ENCODE measurements around the gene MAGI1. TPM values are rescaled to one million over a fixed set of nuclear protein-coding genes. Genes with fewer than 3 reads are reported as not detected.

MAGI1 gene
- total RNA-seq, 2 experiments from 2014 or later, result 0.18 to 0.25 TPM

DNA sequence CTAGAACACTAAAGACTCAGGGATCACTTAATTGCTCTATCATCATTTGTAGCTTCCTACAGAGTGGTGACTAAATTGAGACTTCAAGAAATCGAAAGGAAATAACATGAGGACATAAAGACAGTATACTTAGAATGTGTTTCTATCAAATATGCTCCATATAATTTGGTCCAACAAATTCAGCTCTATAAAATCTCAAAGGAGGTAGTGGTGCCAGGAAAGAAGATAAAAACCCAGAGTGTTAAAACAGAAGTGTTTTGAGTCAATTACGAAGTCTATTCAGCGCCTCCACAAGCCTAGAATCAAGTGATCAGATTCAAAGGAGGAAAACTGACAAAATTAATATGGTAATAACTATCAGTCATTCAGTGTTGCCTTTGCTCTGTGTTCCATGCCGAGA lies 22.9 kb downstream of the MAGI1 start:
- no peak for DNase-seq
- no peaks in the 10 kb centered on the region for H3K36me3 Mint-ChIP-seq (ENCODE audit: low read depth)
- H3K27ac Mint-ChIP-seq, result no peak overlapping the region
- H3K4me3 Mint-ChIP-seq, result no peak overlapping the region
- H3K4me1 Mint-ChIP-seq, result no peaks in the 10 kb centered on the region
- CTCF ChIA-PET, result no interaction called here
- H3K9me3 Mint-ChIP-seq, result no peaks in the 10 kb centered on the region
- H3K27me3 Mint-ChIP-seq, result no peaks in the 10 kb centered on the region
- POLR2A ChIA-PET, result no interaction called here

DNA sequence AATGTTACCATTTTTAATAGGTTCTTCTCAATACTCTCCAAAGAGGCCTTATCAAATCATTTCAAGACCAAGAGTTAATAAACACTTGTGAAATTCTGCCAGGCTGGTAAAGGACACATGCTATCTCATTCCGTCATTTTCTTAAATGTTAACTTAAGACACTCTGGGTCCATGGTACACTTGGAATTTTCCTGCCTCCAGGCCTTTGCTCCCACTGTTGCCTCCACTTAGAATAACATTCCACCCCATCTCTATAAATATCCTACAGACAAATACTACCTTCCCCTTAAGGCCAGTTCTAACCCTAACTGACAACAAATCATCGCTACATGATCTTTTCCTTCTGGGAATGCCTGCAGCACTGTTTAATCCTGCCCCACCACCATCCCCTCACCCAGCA lies 24.1 kb downstream of the MAGI1 start:
- no peaks in the 10 kb centered on the region for H3K27me3 Mint-ChIP-seq
- H3K27ac Mint-ChIP-seq, result no peak overlapping the region
- DNase-seq, result no peak
- no peaks in the 10 kb centered on the region for H3K4me1 Mint-ChIP-seq
- POLR2A ChIA-PET, result no interaction called here
- H3K9me3 Mint-ChIP-seq, result no peaks in the 10 kb centered on the region
- CTCF ChIA-PET, result no interaction called here
- H3K36me3 Mint-ChIP-seq (ENCODE audit: low read depth), result no peaks in the 10 kb centered on the region
- no peak overlapping the region for H3K4me3 Mint-ChIP-seq

DNA sequence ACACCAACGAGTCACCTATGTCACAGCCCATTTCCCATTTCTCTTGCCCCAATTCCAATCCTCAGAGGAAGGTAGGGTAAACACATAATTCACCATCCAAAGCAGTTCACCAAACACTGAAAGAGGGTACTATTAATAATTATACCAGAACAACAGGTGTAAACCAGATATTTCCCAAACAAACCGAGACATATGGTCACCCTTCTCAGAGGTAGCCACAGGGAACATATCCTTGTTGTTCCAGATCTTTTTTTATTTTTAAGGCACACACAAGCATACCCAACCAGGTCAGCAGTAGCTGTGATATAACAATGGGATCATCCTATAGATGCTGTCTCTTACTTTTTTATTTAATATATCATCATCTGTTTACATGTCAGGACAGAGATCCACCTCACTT lies 24.7 kb downstream of the MAGI1 start:
- Mint-ChIP-seq H3K9me3 (no peaks in the 10 kb centered on the region), H3K4me3 (no peak overlapping the region), H3K4me1 (no peaks in the 10 kb centered on the region), H3K36me3 (ENCODE audit: low read depth) (no peaks in the 10 kb centered on the region), H3K27ac (no peak overlapping the region), H3K27me3 (no peaks in the 10 kb centered on the region)
- ChIA-PET POLR2A (no interaction called here), CTCF (no interaction called here)
- no peak for DNase-seq

DNA sequence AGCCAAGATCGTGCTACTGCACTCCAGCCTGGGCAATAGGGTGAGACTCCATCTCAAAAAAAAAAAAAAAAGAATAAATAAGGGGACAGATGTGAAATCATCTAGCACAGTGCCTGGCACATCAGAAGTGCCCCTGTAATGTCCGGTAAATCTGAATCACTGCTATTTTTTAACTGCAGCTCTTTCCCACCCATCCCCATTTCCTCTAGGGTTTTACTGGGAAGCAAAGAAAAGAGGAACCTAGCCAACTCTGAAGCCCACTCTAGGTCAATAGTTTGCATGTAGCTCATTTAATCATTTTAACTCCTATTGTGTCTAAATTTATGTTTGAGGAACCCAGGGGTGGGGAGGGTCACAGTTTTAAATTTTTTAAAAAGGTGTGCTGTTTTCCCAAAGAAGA lies 26.0 kb downstream of the MAGI1 start:
- no peak overlapping the region for H3K4me3 Mint-ChIP-seq
- H3K9me3 Mint-ChIP-seq, result no peaks in the 10 kb centered on the region
- ChIA-PET CTCF (no interaction called here), POLR2A (no interaction called here)
- H3K27me3 Mint-ChIP-seq, result no peaks in the 10 kb centered on the region
- no peaks in the 10 kb centered on the region for H3K36me3 Mint-ChIP-seq (ENCODE audit: low read depth)
- H3K27ac Mint-ChIP-seq, result no peak overlapping the region
- no peaks in the 10 kb centered on the region for H3K4me1 Mint-ChIP-seq
- DNase-seq, result no peak

DNA sequence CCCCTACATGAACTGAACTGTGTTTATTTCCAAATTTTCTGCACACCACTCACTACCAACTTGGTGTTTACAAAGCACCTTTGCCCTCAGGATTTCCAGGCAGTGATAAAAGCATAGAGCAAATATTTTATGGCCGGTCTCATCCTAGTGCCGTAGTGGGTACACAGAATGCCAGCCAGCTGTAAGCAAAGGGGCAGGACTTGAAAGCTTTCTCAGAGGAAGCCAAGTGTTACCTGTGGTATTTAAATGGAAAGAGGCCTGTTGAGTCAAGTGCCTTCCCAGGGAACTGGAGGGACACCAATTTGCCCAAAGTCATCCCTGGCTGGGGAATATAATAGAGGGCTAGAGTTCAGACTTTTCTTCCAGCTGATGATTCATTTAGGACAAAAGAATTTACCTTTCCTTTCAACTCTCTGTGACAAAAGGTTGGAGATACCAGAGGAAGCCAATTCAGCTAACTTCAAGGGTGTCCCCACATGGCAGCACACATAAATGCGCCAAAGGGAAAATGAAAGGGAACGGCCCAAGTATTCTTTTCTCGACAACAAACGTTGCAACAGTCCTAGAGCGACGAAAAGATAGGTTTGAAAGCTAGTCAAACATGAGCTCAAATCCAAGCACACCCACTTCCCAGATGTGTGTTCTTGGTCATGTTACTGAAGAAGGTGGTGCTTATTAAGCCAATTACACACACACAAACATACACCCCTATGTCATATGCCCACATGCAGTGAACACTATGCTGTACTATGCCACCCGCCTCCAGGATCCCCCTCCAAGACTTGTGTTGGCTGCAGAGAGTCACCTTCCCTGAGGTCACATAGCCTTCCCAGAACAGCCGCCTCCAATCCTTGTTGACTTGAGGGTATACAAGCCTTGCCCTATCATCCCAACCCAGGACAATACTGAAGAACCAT lies 27.7 kb downstream of the MAGI1 start:
- POLR2A ChIA-PET, result no interaction called here
- H3K36me3 Mint-ChIP-seq (ENCODE audit: low read depth), result no peaks in the 10 kb centered on the region
- no peaks in the 10 kb centered on the region for H3K9me3 Mint-ChIP-seq
- H3K27ac Mint-ChIP-seq, result no peak overlapping the region
- no peaks in the 10 kb centered on the region for H3K4me1 Mint-ChIP-seq
- H3K27me3 Mint-ChIP-seq, result no peaks in the 10 kb centered on the region
- CTCF ChIA-PET, result no interaction called here
- H3K4me3 Mint-ChIP-seq, result no peak overlapping the region
- no peak for DNase-seq

DNA sequence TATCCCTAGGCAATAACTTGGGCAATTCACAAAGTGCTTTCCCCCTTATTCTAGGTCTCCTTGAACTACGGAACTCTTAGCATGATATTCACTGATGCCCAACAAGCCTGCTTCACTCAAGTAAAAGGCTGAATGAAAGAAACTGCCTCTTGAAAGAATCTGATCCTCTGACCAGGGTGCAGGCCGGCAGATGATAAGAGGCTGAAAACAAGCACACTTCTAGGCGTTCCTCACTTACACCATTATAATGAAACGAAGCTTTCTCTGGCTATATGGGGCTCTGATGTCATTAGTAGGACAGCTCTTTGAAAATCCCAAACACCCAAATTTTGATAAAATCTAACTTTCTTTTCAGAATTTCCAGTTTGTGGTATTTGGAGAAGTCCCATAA lies 28.4 kb downstream of the MAGI1 start:
- no peaks in the 10 kb centered on the region for H3K9me3 Mint-ChIP-seq
- ChIA-PET CTCF (no interaction called here), POLR2A (no interaction called here)
- H3K4me1 Mint-ChIP-seq, result no peaks in the 10 kb centered on the region
- H3K4me3 Mint-ChIP-seq, result no peak overlapping the region
- no peaks in the 10 kb centered on the region for H3K36me3 Mint-ChIP-seq (ENCODE audit: low read depth)
- H3K27me3 Mint-ChIP-seq, result no peaks in the 10 kb centered on the region
- no peak for DNase-seq
- no peak overlapping the region for H3K27ac Mint-ChIP-seq

DNA sequence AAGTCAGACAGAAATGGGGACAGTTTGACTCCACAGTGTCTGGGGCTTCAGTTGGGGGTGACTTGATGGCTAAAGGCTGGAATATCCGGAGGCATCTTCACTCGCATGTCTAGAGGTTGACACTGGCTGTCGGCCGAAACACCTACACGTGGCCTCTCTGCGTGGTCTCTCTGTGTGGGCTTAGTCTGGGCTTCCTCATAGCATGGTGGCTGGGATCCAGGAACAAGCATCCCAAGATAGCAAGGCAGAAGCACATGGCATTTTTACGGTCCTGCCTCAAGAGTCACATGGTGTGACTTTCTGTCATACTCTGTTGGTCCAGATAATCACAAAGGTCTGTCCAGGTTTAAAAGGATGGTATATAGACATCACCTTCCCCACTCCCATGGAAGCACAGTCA lies 34.5 kb downstream of the MAGI1 start:
- ChIA-PET POLR2A (no interaction called here), CTCF (no interaction called here)
- Mint-ChIP-seq H3K36me3 (ENCODE audit: low read depth) (no peaks in the 10 kb centered on the region), H3K4me3 (no peak overlapping the region), H3K4me1 (no peaks in the 10 kb centered on the region), H3K27me3 (no peaks in the 10 kb centered on the region), H3K27ac (no peak overlapping the region), H3K9me3 (no peaks in the 10 kb centered on the region)
- no peak for DNase-seq

DNA sequence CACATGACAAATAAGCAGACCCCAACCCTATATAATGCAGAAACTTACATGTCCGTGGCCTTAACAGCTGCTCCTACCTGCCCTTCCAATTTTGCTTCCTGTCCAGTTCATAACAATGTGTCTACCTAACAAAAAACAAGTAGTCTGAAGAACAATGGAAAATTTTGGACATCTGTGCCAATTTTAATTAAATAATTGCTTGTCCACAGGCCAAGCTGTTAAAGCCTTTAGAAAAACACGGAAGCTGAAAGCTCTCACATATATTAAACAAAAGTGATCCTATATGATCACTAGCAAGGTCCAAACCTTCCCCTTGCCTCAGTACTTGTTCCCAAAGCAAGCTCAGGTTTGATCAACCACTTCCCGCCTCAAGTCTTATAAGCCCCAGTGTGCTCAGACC lies 37.1 kb downstream of the MAGI1 start:
- CTCF ChIA-PET, result no interaction called here
- Mint-ChIP-seq H3K27me3 (no peaks in the 10 kb centered on the region), H3K36me3 (ENCODE audit: low read depth) (no peaks in the 10 kb centered on the region), H3K4me1 (no peaks in the 10 kb centered on the region), H3K9me3 (no peaks in the 10 kb centered on the region), H3K4me3 (no peak overlapping the region), H3K27ac (no peak overlapping the region)
- POLR2A ChIA-PET, result no interaction called here
- DNase-seq, result no peak

DNA sequence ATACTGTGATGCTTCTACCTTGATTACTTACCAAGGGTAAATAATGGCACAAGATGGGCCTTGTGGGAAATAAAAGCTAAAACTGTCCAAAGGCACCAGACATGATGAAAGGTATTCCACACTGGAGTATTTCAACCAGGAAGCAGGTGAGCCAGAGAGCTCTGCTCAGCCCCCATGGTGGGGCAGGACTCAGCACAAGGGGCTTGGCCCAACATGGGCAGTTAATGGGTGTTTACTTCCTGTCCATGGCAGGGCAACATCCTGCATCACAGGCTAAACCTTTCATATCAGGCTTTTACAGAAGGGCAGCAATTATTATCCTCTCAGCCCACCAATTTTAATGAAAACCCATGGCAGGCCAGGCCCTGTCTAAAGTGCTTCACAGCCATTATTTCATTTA lies 38.2 kb downstream of the MAGI1 start:
- H3K9me3 Mint-ChIP-seq, result no peaks in the 10 kb centered on the region
- H3K4me3 Mint-ChIP-seq, result no peak overlapping the region
- POLR2A ChIA-PET, result no interaction called here

DNA sequence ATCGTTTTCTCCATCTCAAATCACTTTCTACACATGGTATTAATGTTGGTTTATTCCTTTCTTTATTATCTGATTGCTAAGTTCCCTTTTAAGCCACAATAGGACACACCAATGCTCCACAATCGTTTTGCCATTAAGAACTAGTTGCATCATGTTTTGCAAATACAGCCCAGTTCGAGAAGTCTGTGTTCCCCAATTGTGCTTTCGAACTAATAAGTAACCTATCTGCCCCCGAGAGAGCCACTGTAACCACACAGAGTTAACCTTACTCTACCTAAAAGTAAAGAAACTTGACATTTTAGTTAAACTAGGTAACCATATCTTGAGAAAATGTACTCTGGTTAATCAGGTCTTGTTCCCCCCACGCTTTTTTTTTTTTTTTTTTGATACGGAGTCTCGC lies 39.1 kb downstream of the MAGI1 start:
- Mint-ChIP-seq H3K4me3 (no peak overlapping the region), H3K27ac (no peak overlapping the region), H3K27me3 (no peaks in the 10 kb centered on the region), H3K36me3 (ENCODE audit: low read depth) (no peaks in the 10 kb centered on the region), H3K9me3 (no peaks in the 10 kb centered on the region), H3K4me1 (no peaks in the 10 kb centered on the region)
- CTCF ChIA-PET, result no interaction called here
- DNase-seq, result no peak
- POLR2A ChIA-PET, result no interaction called here

More for the DNA sequence above, 38.2 kb downstream of the MAGI1 start:
- CTCF ChIA-PET, result no interaction called here
- no peak for DNase-seq
- Mint-ChIP-seq H3K27ac (no peak overlapping the region), H3K36me3 (ENCODE audit: low read depth) (no peaks in the 10 kb centered on the region), H3K4me1 (no peaks in the 10 kb centered on the region), H3K27me3 (no peaks in the 10 kb centered on the region)

DNA sequence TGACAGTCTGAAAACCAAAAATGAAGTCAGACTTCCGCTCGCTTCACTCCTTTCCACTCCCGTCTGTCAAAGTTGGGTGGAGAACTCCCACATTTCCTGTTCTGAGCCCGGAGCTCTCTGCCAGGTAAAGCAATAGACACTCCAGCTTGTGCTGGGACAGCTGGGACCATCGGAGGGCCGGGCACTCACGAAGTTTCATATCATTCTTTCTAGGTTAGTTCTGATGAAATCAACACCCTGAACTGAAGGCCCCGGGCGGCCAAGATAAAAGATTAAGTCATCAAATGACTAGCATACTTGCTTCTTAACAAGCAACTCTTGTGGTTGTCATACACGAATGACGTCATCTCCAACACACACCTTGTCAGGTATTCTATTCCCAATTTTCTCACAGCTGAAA lies 42.1 kb downstream of the MAGI1 start:
- Mint-ChIP-seq H3K4me1 (no peaks in the 10 kb centered on the region), H3K36me3 (ENCODE audit: low read depth) (no peaks in the 10 kb centered on the region), H3K27ac (no peak overlapping the region), H3K4me3 (no peak overlapping the region), H3K9me3 (no peaks in the 10 kb centered on the region), H3K27me3 (no peaks in the 10 kb centered on the region)
- ChIA-PET POLR2A (no interaction called here), CTCF (no interaction called here)
- no peak for DNase-seq

DNA sequence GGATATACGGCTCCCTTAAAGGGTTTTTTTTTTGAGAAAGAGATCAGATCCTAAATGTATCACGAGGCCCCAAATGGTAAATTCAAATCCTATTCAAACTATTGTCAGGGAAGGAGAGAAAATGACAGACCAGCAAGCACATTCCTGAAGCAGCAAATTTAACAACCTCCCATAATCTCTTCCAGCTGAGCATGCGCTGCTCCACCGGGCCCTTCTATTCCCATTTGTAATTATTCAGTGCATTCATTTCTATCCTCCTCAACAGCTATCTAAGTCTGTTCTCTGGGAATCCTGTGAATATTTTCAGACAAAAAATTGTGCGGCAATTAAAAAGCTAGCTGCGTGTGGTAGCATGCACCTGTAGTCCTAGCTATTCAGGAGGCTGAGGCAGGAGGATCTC lies 43.2 kb downstream of the MAGI1 start:
- CTCF ChIA-PET, result no interaction called here
- Mint-ChIP-seq H3K4me1 (no peaks in the 10 kb centered on the region), H3K9me3 (no peaks in the 10 kb centered on the region), H3K36me3 (ENCODE audit: low read depth) (no peaks in the 10 kb centered on the region), H3K4me3 (no peak overlapping the region), H3K27ac (no peak overlapping the region), H3K27me3 (no peaks in the 10 kb centered on the region)
- DNase-seq, result no peak
- POLR2A ChIA-PET, result no interaction called here

DNA sequence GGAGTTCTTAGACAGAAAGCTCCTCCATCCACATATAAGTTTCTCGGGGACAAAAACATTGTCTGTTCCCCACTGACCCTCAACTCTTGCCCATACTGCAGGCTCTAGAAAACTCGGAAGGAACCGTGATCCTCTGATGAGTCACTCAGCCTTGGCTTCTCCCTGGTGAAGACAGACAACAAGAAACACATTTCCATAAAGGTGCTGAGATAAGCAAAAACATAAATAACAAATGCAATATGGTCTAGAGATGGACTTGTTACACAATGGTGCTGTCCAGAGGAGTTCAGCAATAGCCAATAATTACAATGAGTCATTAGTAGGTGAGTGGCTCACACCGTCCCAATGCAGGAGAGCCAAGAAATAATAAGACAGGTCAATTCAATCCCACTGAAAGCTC lies 43.7 kb downstream of the MAGI1 start:
- POLR2A ChIA-PET, result no interaction called here
- CTCF ChIA-PET, result no interaction called here
- no peaks in the 10 kb centered on the region for H3K27me3 Mint-ChIP-seq

DNA sequence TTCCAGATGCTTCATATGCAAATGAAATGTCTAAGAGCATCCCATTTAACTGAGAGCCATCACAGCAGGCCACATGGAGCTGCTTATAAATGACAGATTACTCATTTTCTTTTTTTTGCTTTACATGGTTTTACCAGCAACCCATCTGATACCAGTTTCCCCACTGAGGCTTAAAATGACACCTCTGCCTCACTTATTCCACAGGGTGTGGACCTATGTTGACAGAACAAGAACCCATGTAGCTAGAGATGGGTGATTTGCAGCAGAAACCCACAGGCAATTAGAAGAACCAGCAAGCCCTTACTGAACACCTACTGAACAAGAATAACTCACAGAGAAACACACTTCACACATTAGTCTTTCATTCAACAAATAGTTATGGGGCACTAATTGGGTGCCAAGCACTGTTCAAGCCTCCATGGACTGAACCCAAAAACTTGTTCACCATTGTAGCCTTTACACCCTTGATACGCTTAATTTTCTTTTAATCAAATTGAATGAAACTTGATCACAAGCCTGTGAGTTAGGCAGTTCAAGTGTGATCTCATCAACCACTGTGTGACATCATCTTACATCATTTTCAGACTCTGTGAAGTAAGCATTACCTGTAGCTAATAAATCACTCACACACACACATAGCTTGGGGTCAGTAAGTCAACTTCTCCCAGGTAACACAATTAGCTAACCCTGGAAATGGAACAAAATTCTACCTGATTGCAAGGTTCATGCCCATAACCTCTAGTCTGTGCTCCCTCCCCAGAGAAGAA lies 45.4 kb downstream of the MAGI1 start:
- Mint-ChIP-seq H3K27ac (no peak overlapping the region), H3K36me3 (ENCODE audit: low read depth) (no peaks in the 10 kb centered on the region), H3K4me3 (no peak overlapping the region), H3K27me3 (no peaks in the 10 kb centered on the region), H3K4me1 (no peaks in the 10 kb centered on the region), H3K9me3 (no peaks in the 10 kb centered on the region)
- CTCF ChIA-PET, result no interaction called here
- POLR2A ChIA-PET, result no interaction called here
- no peak for DNase-seq

More for the DNA sequence above, 43.7 kb downstream of the MAGI1 start:
- no peak overlapping the region for H3K4me3 Mint-ChIP-seq
- H3K36me3 Mint-ChIP-seq (ENCODE audit: low read depth), result no peaks in the 10 kb centered on the region
- no peak overlapping the region for H3K27ac Mint-ChIP-seq
- DNase-seq, result no peak
- no peaks in the 10 kb centered on the region for H3K9me3 Mint-ChIP-seq
- H3K4me1 Mint-ChIP-seq, result no peaks in the 10 kb centered on the region

All from activated CD4-positive, alpha-beta memory T cell treated with anti-CD3 and anti-CD28 coated beads, Interleukin-2, amount 10 ng/mL, durations not matched to agents 7 days and 5 days (primary cell).